Activated CD4-positive, alpha-beta T cell treated with anti-CD3 and anti-CD28 coated beads, Interleukin-10, Interleukin-2, amounts not matched to agents 100 ng/mL and 50 ng/mL, durations not matched to agents 16 hours and 8 hours (primary cell): Measurements from ENCODE around the gene GPATCH2.
A peak's percentile ranks its signal among the peaks of the same experiment; 100 is the strongest.
"Not testable (repeated sequence)": the region's sequence is repeated elsewhere in the genome, so short reads cannot be mapped to it uniquely, and the experiment has no call there.

Experiments
- DNase-seq: peaks from one replicate; pipeline ENCODE4 v3.0.0-alpha.2; 2020

GPATCH2 gene

GRCh38 chr1:217630711-217631591 lies at the start of gene GPATCH2, which contains the start of gene SPATA17:
Gene GPATCH2 (minus strand): TSS chr1:217631090. CDS start chr1:217630971, 119 bp downstream.
Gene SPATA17 (plus strand): TSS chr1:217631344. CDS start chr1:217631379, 35 bp downstream.
- DNase-seq, result peak; percentile 86

DNA sequence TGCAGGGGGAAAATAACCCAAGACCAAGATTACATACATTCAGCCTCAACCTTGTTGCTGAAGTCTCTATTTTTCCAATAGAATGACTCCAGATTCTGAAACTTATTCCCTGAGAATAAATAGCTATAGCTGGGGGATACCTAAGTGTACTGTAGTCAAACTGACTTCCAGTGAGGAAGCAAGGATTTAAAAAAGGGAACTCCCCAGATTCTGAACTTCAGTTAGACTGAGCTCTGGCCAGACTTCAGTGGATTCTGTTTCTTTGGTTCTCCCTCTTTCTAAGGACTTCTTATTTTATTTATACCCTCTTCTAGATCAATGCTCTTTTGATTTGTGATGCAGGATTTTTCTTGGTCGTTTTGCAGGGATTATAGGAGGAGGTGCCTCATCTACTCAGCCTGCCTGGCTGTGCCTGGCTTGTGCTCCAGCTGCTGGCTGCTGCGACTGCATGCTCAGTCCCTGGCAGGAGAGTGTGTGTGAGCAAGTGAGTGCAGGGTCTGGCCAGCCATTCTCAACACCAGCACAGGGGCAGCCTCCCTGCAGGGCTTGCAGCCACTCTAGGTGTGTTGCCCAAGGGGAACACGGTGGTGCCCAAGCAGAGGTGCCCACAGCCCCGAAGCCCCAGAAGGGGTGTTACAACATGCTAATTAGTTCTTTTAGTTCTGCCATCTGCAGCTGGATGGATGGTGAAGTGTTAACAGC lies 43.3 kb upstream of the GPATCH2 start:
- no peak for DNase-seq

DNA sequence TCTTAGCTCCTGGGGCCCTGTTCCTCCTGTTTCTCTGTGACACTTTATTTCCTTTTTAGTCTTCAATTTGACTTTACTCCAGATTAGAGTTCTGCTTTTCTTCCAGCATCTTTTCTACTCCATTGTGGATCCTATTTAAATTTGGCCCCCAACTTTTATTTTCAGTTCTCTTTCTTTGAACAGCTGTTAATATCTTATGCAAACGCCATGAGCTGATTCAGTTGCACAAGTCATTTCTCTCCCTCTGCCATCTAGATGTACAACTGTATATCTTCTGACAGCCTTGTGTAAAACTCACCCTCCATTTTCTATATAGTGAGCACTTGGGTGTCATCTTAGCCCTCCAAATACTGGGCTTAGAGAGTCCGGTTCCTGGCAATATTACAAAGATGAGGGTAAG lies 42.5 kb upstream of the GPATCH2 start:
- DNase-seq, result no peak

- no peak for DNase-seq
Measured at GRCh38 chr1:217668351-217668940, 37.6 kb upstream of the GPATCH2 start.

- DNase-seq, result no peak
Measured at GRCh38 chr1:217661407-217661806, 30.5 kb upstream of the GPATCH2 start.

DNA sequence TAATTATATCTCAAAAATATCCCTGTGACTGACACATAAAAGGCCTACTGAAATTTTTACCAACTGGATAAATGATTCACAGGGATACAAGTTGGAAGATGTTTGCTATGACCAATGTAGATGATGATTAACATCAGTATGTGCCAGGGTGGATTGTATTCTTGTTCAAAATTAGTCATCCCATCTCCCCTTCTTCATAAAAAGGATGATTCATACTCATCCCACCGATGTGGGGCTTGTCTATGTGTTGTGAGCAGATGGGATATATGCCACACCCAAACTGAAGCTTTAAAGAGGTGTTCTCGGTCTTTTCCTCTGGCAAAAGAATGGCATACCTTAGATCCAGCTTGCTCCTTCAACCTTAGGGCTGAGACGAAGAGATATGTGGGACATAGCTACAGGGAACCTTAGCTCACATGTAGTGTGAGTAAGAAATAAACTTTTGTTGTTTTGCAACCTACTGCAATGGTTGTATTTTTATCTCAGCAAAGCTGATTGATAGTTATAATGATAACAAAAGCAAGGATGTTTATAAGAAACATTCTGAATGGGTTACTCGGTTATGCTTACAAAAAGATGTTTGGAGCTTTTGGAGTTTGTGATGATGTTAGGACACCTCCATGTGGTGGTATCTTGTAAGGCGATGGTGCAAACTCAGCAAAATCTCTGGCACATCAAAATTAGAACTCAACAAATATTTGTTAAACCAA lies 29.6 kb upstream of the GPATCH2 start:
- DNase-seq, result peak; percentile 24

GRCh38 chr1:217650674-217651073 lies 19.8 kb upstream of the GPATCH2 start:
- DNase-seq, result no peak

GRCh38 chr1:217647791-217648190 lies 16.9 kb upstream of the GPATCH2 start:
- DNase-seq, result no peak

- DNase-seq, result no peak
Measured at GRCh38 chr1:217642455-217642854, 11.6 kb upstream of the GPATCH2 start.

DNA sequence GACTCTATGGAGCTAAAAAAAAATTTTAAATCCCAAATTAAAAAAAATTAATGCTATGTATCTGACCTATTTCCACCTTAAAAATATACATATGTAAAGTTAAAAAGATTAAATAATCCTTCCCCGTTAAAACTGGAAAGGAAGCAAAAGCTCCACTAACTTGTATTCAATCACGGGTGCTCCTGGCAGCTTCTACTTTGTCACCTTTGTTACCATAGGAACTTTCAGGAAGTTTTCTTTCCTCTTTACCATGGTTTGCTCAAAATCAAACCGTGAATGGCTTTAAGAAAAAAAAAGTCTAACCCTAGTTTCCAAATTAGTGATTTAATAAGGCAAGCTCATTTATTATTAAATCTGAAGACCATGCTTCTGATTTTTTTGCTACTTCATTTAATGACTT lies 3.5 kb downstream of the GPATCH2 start:
- peak; percentile 16 for DNase-seq

DNA sequence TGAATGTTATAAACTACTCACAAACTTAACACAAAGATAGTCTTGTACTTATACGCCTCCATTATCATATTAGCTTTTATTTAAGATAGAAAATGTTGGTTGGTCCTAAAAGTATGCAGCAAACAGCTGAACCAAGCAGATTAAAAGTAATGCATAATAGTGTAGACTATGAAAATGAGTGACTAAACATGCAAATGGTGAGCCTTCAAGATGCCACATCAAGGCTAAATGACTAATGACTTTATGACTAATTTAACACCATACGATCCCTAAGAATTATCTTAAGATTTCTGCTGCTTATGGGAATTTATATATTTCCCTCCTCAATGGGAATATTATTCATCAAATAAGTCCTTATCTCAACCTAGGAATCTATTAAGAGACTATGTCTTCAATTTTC lies 4.6 kb downstream of the GPATCH2 start:
- peak; percentile 61 for DNase-seq

DNA sequence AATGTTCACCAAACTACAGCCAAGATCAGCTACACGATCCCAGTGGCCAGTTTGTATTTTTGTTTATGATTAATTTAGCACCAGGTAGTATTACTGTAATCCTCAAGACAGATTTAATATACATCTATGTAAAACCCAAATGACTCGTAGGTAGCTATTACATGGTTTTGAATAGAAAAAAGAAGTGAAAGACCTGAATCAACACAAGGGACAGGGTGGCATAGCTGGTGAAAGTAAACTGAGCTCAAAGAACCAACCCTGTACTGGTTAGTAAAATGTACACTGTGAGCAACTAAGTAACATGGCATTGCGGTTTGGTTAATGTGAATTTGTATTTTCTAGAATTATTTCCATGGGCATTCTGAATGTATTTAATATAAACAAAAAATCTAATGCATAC lies 8.8 kb downstream of the GPATCH2 start:
- peak; percentile 37 for DNase-seq

- peak; percentile 84 for DNase-seq
Measured at GRCh38 chr1:217620814-217621213, 10.1 kb downstream of the GPATCH2 start.

DNA sequence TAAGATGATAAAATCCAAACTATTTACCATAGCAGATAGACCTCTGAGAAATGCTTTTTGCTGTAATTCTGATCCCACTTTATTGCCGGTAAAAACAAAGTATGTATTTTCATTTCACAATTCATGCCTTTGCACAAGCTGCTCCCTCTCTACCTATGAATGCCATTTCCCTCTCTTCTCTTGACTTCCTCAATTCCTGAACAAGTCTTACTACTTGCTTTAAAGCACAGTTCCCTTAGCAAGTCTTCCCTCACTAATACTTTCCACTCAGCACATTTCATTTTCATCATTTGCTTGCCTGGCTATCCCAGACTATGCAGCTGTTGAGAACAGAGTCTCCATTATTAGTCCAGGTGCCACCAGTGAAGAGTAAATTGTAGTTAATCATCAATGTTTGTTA lies 13.8 kb downstream of the GPATCH2 start:
- DNase-seq, result no peak

DNA sequence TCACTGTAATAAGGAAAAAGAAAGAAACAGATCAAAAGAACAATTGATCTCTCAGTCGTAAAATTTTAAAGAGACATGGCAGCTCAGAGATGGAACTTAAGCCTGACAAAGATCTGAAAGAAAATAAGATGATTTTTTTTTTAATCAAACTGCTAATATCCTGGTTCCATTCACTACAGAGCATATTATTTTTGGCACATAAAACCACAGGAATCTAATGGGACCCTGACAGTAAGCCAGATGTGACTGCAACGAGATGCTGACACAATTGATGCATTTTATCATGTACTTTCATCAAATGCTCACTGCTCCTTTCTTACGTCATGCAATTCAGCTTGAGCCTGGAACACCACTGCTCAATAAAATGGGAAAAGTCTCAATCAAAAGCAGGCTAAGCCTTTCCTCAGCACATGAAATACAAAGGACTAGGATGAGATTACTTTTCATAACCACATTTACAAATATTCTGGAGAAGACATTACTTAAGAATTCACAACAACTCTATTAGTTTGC lies 16.6 kb downstream of the GPATCH2 start:
- DNase-seq, result no peak

- no peak for DNase-seq
Measured at GRCh38 chr1:217605390-217605789, 25.5 kb downstream of the GPATCH2 start.

DNA sequence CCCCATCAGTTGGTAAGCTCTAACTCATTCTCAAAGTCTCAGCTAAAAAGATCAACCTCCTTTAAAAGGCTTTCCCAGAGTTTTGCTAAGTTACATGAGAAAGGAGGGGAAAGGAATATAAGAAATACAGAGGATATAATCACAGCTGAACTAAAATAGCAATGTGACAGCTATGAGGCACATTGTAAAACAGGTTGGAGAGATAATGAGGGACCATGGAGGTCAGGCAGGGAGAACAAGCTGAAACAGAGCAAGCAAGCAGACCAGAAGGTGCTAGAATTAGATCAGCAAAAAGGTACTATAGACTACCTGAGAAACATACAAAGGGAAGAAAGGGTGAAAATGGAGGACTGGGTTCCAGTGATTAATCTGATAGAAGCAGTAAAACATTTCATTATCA lies 28.5 kb downstream of the GPATCH2 start:
- no peak for DNase-seq

GRCh38 chr1:217599154-217599553 lies 31.7 kb downstream of the GPATCH2 start:
- DNase-seq, result no peak

DNA sequence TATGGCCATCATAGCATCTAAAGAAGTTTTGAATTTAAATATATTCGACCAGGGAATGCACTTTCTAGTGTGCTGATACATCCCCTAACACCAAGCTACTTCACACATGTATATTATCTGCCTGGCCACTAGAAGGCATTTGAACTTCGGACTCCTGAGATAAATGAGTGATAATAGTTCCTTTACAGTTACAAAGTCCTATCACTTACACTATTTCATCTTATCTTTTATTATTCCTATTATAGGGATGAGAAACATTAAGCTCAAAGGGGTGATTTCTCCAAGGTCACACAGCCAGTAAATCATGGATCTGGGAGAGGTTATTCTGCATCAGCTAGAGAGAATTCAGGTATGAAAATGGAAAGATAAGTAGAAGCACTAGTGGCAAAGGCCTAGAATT lies 40.3 kb downstream of the GPATCH2 start:
- DNase-seq, result no peak

DNA sequence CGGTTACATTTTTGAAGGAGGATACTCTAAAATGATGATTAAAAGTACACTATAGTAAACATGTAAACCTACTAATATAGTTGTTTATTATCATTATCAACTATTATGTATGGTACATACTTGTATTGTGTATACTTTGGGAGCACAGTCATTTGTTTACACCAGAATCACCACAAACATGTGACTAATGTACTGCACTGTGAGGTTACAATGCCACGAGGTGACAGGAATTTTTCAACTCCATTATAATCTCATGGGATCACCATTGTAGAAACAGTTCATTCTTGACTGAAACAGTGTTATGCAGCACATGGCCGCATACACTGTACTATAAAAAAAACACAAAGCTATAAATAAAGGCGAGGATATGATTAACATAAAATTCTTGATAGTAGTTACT lies 44.3 kb downstream of the GPATCH2 start:
- DNase-seq, result no peak

DNA sequence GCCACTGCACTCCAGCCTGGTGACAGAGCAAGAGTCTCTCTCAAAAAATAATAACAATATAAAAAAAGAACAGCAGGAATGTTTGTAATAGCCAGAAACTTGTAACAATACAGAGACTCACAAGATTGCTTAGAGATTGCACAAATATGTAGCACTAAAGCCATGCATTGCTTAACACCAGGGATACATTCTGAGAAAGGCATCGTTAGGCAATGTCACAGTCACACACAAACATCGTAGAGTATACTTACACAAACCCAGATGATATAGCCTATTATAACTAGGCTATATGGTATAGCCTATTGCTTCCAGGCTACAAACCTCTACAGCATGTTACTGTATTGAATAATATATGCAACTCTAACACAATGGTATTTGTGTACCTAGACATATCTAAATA lies 45.3 kb downstream of the GPATCH2 start:
- no peak for DNase-seq

- not testable (repeated sequence) for DNase-seq
Measured at GRCh38 chr1:217584286-217584811, 46.5 kb downstream of the GPATCH2 start.

DNA sequence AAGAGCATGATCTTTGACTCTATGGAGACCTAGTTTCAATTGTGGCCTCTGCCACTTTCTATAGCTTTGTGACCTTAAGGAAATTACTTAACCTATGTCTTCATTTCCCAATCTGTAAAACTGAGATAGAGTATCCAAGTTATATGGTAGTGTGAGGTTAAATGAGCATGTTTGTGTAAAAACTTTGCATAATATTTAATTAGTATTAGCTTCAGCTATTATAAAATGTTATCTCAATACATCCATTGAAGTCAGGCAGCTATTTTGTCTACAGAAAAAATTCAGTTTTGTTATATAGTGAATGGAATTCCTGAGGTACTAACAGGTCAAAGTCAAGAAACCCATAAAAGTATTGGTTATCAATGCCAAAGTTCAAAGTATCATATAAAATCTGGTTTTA lies 53.6 kb downstream of the GPATCH2 start:
- DNase-seq, result no peak
